ENCODE measurements around the gene CLEC6A. TPM values are rescaled to one million over a fixed set of nuclear protein-coding genes. Genes with fewer than 3 reads are reported as not detected.

Gene CLEC6A
- total RNA-seq, 1 experiment from 2014 or later: not detected

Other genes with a start within 250 kb of the CLEC6A start
- 0.64 TPM for gene FAM90A1, start 228.3 kb upstream of the CLEC6A start, total RNA-seq (2021; ENCODE audit: unreplicated experiment)
- gene CLEC4D, start 57.5 kb downstream of the CLEC6A start, total RNA-seq (2021; ENCODE audit: unreplicated experiment): not detected
- gene CLEC4E, start 84.9 kb downstream of the CLEC6A start, total RNA-seq (2021; ENCODE audit: unreplicated experiment): not detected
- not detected for gene AICDA, start 156.9 kb downstream of the CLEC6A start, total RNA-seq (2021; ENCODE audit: unreplicated experiment)
- gene MFAP5, start 206.9 kb downstream of the CLEC6A start, total RNA-seq (2021; ENCODE audit: unreplicated experiment): not detected
- gene RIMKLB, start 242.0 kb downstream of the CLEC6A start, total RNA-seq (2021; ENCODE audit: unreplicated experiment): 0.39 TPM

Measured in HCT116 (cell line).